Uterus (tissue), 4 donors: ENCODE results near the gene ACVR1. TPM values are rescaled to one million over a fixed set of nuclear protein-coding genes. Genes with fewer than 3 reads are reported as not detected.

Experiments used
- DNase-seq, 2 donors: peaks; one replicate each; pipeline ENCODE4 v3.0.0-alpha.2; 2019 to 2020
- H3K27ac ChIP-seq, 2 donors: fragments of 200-600 bp; sonication (generic); 1 replicate in 1 of 2; 2 replicates in 1 of 2; pipeline ENCODE4 v1.5.1; 2016 to 2018
- H3K27me3 ChIP-seq, 2 donors: fragments of 200-600 bp; sonication (generic); one replicate each; pipeline ENCODE4 v1.5.1; 2018 to 2019; ENCODE audit warnings: control low read depth in 1 of 2
- H3K36me3 ChIP-seq, 2 donors: fragments of 200-600 bp; sonication (generic); one replicate each; pipeline ENCODE4 v1.5.1; 2019; ENCODE audit warnings: control low read depth in 1 of 2
- H3K4me1 ChIP-seq, 2 donors: fragments of 200-600 bp; sonication (generic); one replicate each; pipeline ENCODE4 v1.5.1; 2018 to 2019; ENCODE audit warnings: control low read depth in 1 of 2
- H3K4me3 ChIP-seq, 2 donors: fragments of 200-600 bp; sonication (generic); 1 replicate in 1 of 2; 2 replicates in 1 of 2; pipeline ENCODE4 v1.5.1; 2018 to 2019; ENCODE audit warnings: mild to moderate bottlenecking in 1 of 2
- H3K9me3 ChIP-seq, 2 donors: fragments of 200-600 bp; sonication (generic); one replicate each; pipeline ENCODE4 v1.5.1; 2019; ENCODE audit warnings: control low read depth in 1 of 2
- CTCF ChIP-seq, 4 experiments: fragments of 200-600 bp in 2 of 4; fragments of 450-650 bp in 2 of 4; sonication (generic) in 2 of 4; IDR thresholded peaks; one replicate each; pipeline ENCODE4 v1.5.1; 2016 to 2019; ENCODE audit warnings: antibody characterized with exemption in 4 of 4, mild to moderate bottlenecking in 2 of 4, moderate library complexity in 1 of 4
- POLR2A ChIP-seq, 2 donors: fragments of 450-650 bp; IDR thresholded peaks; one replicate each; pipeline ENCODE4 v1.6.1; 2016; ENCODE audit warnings: antibody characterized with exemption in 2 of 2, mild to moderate bottlenecking in 1 of 2, moderate library complexity in 1 of 2
- intact Hi-C: fragments of 100-400 bp; cut with DNase I; formaldehyde crosslinking; loops from one replicate; pipeline ENCODE4 v1.15.1; 2023; ENCODE audit warnings: low total_unique reads
- total RNA-seq, 4 donors: library from RNA; depleted of rRNA in 3 of 4; stranded (reverse); fragments of >200 nt in 3 of 4; gene quantifications; one replicate each; pipeline versions ENCODE4 v1.1.0 to v1.2.4, GENCODE V29; 2014 to 2023
- donor health status: DM: yes; HTN: yes; CAD: no.

ACVR1 gene
- total RNA-seq, 4 donors from 2014 or later = 30.3 to 398 (median 46.7) TPM

- H3K36me3 ChIP-seq = no peaks in the 10 kb centered on the region
- no peaks in the 10 kb centered on the region for H3K4me1 ChIP-seq
- no peaks in the 10 kb centered on the region for H3K9me3 ChIP-seq
- TF ChIP-seq POLR2A (IDR thresholded peaks at IDR 0.05) = no peak
- no peak for TF ChIP-seq CTCF (IDR thresholded peaks at IDR 0.05)
- DNase-seq = no peak
- H3K27ac ChIP-seq = no peak overlapping the region
- H3K4me3 ChIP-seq = no peak overlapping the region
- intact Hi-C loops = no loop called here
- no peaks in the 10 kb centered on the region for H3K27me3 ChIP-seq
These were observed 131.5 kb downstream of the ACVR1 start for GRCh38 chr2:157744571-157745076.

- Histone ChIP-seq H3K27ac (no peak overlapping the region), H3K4me3 (no peak overlapping the region), H3K36me3 (no peaks in the 10 kb centered on the region), H3K9me3 (no peaks in the 10 kb centered on the region), H3K27me3 (no peaks in the 10 kb centered on the region), H3K4me1 (no peaks in the 10 kb centered on the region)
- TF ChIP-seq CTCF (IDR thresholded peaks at IDR 0.05) = no peak
- TF ChIP-seq POLR2A (IDR thresholded peaks at IDR 0.05) = no peak
- no peak for DNase-seq
- intact Hi-C loops = no loop called here
These were observed 133.1 kb downstream of the ACVR1 start for GRCh38 chr2:157743051-157743450.

GRCh38 chr2:157741819-157742484, 134.2 kb downstream of the ACVR1 start:
- Histone ChIP-seq H3K4me1 (no peaks in the 10 kb centered on the region), H3K4me3 (no peak overlapping the region), H3K27me3 (no peaks in the 10 kb centered on the region), H3K27ac (no peak overlapping the region), H3K9me3 (no peaks in the 10 kb centered on the region), H3K36me3 (no peaks in the 10 kb centered on the region)
- TF ChIP-seq CTCF (IDR thresholded peaks at IDR 0.05) = no peak
- no peak for TF ChIP-seq POLR2A (IDR thresholded peaks at IDR 0.05)
- intact Hi-C loops = no loop called here
- no peak for DNase-seq

- intact Hi-C loops = no loop called here
- Histone ChIP-seq H3K36me3 (no peaks in the 10 kb centered on the region), H3K27ac (no peak overlapping the region), H3K9me3 (no peaks in the 10 kb centered on the region), H3K27me3 (no peaks in the 10 kb centered on the region), H3K4me1 (no peaks in the 10 kb centered on the region), H3K4me3 (no peak overlapping the region)
- DNase-seq = no peak
- TF ChIP-seq POLR2A (IDR thresholded peaks at IDR 0.05) = no peak
- no peak for TF ChIP-seq CTCF (IDR thresholded peaks at IDR 0.05)
These were observed 138.5 kb downstream of the ACVR1 start for GRCh38 chr2:157737656-157738055.

- TF ChIP-seq CTCF (IDR thresholded peaks at IDR 0.05) = no peak
- no peak for TF ChIP-seq POLR2A (IDR thresholded peaks at IDR 0.05)
- Histone ChIP-seq H3K4me1 (no peaks in the 10 kb centered on the region), H3K36me3 (no peaks in the 10 kb centered on the region), H3K4me3 (no peak overlapping the region), H3K9me3 (no peaks in the 10 kb centered on the region), H3K27me3 (no peaks in the 10 kb centered on the region), H3K27ac (no peak overlapping the region)
- intact Hi-C loops = no loop called here
- no peak for DNase-seq
These were observed 140.6 kb downstream of the ACVR1 start for GRCh38 chr2:157735532-157735931.
